ENCODE results near the gene XPO6. TPM values are rescaled to one million over a fixed set of nuclear protein-coding genes. Genes with fewer than 3 reads are reported as not detected.

XPO6 gene
- total RNA-seq, 1 donor from 2014 or later = 82.9 TPM

- no peak for DNase-seq (ENCODE audit: low spot score, unreplicated experiment)
- H3K4me1 Mint-ChIP-seq (ENCODE audit: low read depth) = no peaks in the 10 kb centered on the region
- no peak for TF ChIP-seq CTCF (IDR thresholded peaks at IDR 0.05; ENCODE audit: unreplicated experiment)
- H3K4me3 Mint-ChIP-seq (ENCODE audit: low read depth) = no peak overlapping the region
- H3K27me3 Mint-ChIP-seq = no peaks in the 10 kb centered on the region
- peaks cover 13% of the 10 kb centered on the region for H3K36me3 Mint-ChIP-seq (ENCODE audit: insufficient read depth)
- no peak overlapping the region for H3K27ac Mint-ChIP-seq
- H3K9me3 Mint-ChIP-seq (ENCODE audit: low read depth) = no peaks in the 10 kb centered on the region
Measured at GRCh38 chr16:28107232-28107631, 104.5 kb downstream of the XPO6 start.

GRCh38 chr16:28106467-28107215, 105.1 kb downstream of the XPO6 start:
- Mint-ChIP-seq H3K9me3 (ENCODE audit: low read depth) (no peaks in the 10 kb centered on the region), H3K27me3 (no peaks in the 10 kb centered on the region), H3K27ac (no peak overlapping the region), H3K36me3 (ENCODE audit: insufficient read depth) (peaks cover 15% of the 10 kb centered on the region), H3K4me3 (ENCODE audit: low read depth) (no peak overlapping the region), H3K4me1 (ENCODE audit: low read depth) (no peaks in the 10 kb centered on the region)
- TF ChIP-seq CTCF (IDR thresholded peaks at IDR 0.05; ENCODE audit: unreplicated experiment) = no peak
- no peak for DNase-seq (ENCODE audit: low spot score, unreplicated experiment)

DNA sequence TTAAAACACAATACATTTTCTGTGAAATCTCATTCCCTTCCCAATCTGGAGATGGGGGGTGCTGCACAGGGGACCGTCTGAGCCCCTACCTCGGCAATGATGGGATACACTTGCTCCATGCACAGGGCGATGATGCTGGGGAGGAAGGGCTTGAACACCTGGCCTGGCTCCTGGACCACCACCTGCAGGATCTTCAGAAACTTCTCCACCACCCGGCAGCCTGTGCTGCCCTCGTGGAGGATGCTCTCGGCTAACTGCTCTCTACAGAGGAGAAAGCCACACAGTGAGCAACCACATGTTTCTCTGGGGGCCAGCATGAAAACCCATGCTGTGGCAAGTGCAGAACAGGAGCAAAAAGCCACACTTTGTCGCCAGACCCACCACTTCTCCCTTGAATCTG, 105.8 kb downstream of the XPO6 start:
- H3K9me3 Mint-ChIP-seq (ENCODE audit: low read depth) = no peaks in the 10 kb centered on the region
- no peaks in the 10 kb centered on the region for H3K4me1 Mint-ChIP-seq (ENCODE audit: low read depth)
- H3K36me3 Mint-ChIP-seq (ENCODE audit: insufficient read depth) = peaks cover 15% of the 10 kb centered on the region
- TF ChIP-seq CTCF (IDR thresholded peaks at IDR 0.05; ENCODE audit: unreplicated experiment) = no peak
- no peak overlapping the region for H3K4me3 Mint-ChIP-seq (ENCODE audit: low read depth)
- DNase-seq (ENCODE audit: low spot score, unreplicated experiment) = no peak
- no peak overlapping the region for H3K27ac Mint-ChIP-seq
- H3K27me3 Mint-ChIP-seq = no peaks in the 10 kb centered on the region

DNA sequence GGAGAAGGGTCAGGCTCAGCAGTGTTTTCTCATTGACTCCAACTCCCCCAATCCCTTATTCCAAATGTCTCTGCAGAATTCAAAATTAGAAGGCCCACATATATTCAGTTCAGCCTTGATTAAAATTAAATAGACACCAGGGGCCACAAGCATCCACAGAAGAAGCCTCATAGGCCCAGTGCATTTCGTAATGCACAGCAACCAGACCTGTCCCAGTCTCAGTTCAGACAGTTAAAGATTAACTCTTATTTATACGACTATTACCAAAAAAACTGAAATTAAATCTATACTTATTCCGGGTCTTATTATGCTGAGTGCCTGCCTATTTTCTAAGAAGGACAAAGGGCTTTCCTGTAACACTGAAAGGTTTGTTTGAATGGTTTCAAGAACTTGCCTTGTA, 106.5 kb downstream of the XPO6 start:
- H3K4me1 Mint-ChIP-seq (ENCODE audit: low read depth) = no peaks in the 10 kb centered on the region
- H3K9me3 Mint-ChIP-seq (ENCODE audit: low read depth) = no peaks in the 10 kb centered on the region
- no peak for TF ChIP-seq CTCF (IDR thresholded peaks at IDR 0.05; ENCODE audit: unreplicated experiment)
- H3K36me3 Mint-ChIP-seq (ENCODE audit: insufficient read depth) = peaks cover 16% of the 10 kb centered on the region
- DNase-seq (ENCODE audit: low spot score, unreplicated experiment) = no peak
- H3K4me3 Mint-ChIP-seq (ENCODE audit: low read depth) = no peak overlapping the region
- H3K27ac Mint-ChIP-seq = no peak overlapping the region
- no peaks in the 10 kb centered on the region for H3K27me3 Mint-ChIP-seq

- no peak for TF ChIP-seq CTCF (IDR thresholded peaks at IDR 0.05; ENCODE audit: unreplicated experiment)
- H3K27me3 Mint-ChIP-seq = no peaks in the 10 kb centered on the region
- H3K27ac Mint-ChIP-seq = no peak overlapping the region
- no peaks in the 10 kb centered on the region for H3K4me1 Mint-ChIP-seq (ENCODE audit: low read depth)
- DNase-seq (ENCODE audit: low spot score, unreplicated experiment) = no peak
- H3K4me3 Mint-ChIP-seq (ENCODE audit: low read depth) = no peak overlapping the region
- H3K36me3 Mint-ChIP-seq (ENCODE audit: insufficient read depth) = peaks cover 17% of the 10 kb centered on the region
- H3K9me3 Mint-ChIP-seq (ENCODE audit: low read depth) = no peaks in the 10 kb centered on the region
Measured at GRCh38 chr16:28104404-28104803, 107.4 kb downstream of the XPO6 start.
